Heart left ventricle (tissue), 13 donors: ENCODE measurements around the gene NEUROD6.

Experiments used
- POLR2A ChIP-seq, 2 donors: fragments of 450-650 bp; IDR thresholded peaks; one replicate each; pipeline ENCODE4 v1.6.1; 2017; ENCODE audit warnings: antibody characterized with exemption in 2 of 2, mild to moderate bottlenecking in 2 of 2, moderate library complexity in 2 of 2
- TF ChIP-seq, protein P1 (sequence below), 12 donors: fragments of 200-600 bp; sonication (generic) in 4 of 12; IDR thresholded peaks; one replicate each; pipeline versions ENCODE4 v1.5.0 to v1.8.0; 2018 to 2022; ENCODE audit warnings: antibody characterized with exemption in 12 of 12, mild to moderate bottlenecking in 5 of 12
- donor health status: ischemic (EF 13 %, LVEDD 7.1; RV severe dilation, severe dysfunction).
- donor health status: DM: no; HTN: yes; CAD: no.
- donor health status: DM: no; HTN: no; CAD: no.
- donor health status: ischemic (EF 25% LVEDD 6.9; RV normal size, moderate dysfunction).
- donor health status: ischemic (EF 25% LVEDD 5.7; RV mildly dilated, moderate dysfunction).
- donor health status: ischemic (EF 35%, LVEDD 5.7; RV mildly dilated, moderate dysfunction).
- donor health status: nonischemic (EF 11% LVEDD 7.7; RV severe dilation, severe dysfunction).
- donor health status: DM: yes; HTN: yes; CAD: no.
- donor health status: PGD.
- donor health status: ischemic (EF 29% LVEDD 5.4; RV normal size, mild dysfunction).
- donor health status: nonischemic (EF 23%, LVEDD 6.1; RV moderate dilation, normal function).

DNA sequence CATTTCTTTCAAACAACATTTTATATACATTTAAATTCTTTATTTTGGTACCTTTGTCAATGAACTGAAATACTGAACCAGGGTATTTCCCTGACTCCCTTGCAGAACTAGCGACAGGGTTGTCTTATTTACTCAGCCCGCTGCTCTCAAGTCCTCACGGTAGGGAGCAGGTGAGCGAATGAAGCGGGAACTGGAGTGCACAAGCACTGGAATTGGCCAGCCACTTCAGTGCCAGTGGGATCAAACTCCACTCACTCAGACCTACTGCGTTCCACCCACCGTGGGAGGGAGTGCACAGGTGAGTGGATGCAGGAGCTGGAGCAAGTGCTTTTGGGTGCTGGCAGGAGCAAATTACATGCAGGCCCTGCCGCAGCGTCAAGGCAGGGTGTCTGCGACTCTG is 28.1 kb upstream of the NEUROD6 start:
- TF ChIP-seq, protein P1, sequence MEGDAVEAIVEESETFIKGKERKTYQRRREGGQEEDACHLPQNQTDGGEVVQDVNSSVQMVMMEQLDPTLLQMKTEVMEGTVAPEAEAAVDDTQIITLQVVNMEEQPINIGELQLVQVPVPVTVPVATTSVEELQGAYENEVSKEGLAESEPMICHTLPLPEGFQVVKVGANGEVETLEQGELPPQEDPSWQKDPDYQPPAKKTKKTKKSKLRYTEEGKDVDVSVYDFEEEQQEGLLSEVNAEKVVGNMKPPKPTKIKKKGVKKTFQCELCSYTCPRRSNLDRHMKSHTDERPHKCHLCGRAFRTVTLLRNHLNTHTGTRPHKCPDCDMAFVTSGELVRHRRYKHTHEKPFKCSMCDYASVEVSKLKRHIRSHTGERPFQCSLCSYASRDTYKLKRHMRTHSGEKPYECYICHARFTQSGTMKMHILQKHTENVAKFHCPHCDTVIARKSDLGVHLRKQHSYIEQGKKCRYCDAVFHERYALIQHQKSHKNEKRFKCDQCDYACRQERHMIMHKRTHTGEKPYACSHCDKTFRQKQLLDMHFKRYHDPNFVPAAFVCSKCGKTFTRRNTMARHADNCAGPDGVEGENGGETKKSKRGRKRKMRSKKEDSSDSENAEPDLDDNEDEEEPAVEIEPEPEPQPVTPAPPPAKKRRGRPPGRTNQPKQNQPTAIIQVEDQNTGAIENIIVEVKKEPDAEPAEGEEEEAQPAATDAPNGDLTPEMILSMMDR (IDR thresholded peaks at IDR 0.05): no peak
- no peak for TF ChIP-seq POLR2A (IDR thresholded peaks at IDR 0.05)
